HepG2 (cell line): Measurements from ENCODE around the gene STAT6. TPM values are rescaled to one million over a fixed set of nuclear protein-coding genes. Genes with fewer than 3 reads are reported as not detected.
A peak's percentile ranks its signal among the peaks of the same experiment; 100 is the strongest.

ENCODE experiments used
- FOXC1 ChIP-seq: sonication (generic); formaldehyde crosslinking; IDR thresholded peaks from 2 replicates; pipeline ENCODE4 v1.8.0; 2022; ENCODE audit warnings: mild to moderate bottlenecking, missing genetic modification reagents, borderline replicate concordance
- HDAC1 ChIP-seq: sonication (generic); formaldehyde crosslinking; IDR thresholded peaks from 2 replicates; pipeline ENCODE4 v1.5.1; 2020; ENCODE audit warnings: mild to moderate bottlenecking, missing genetic modification reagents
- HNRNPK ChIP-seq: fragments of 200-400 bp; formaldehyde crosslinking; IDR thresholded peaks from 2 replicates; pipeline ENCODE4 v1.6.1; 2018; ENCODE audit warnings: low read length, low read depth, moderate library complexity, mild to moderate bottlenecking; ENCODE audit not compliant: poor library complexity, severe bottlenecking
- MEF2D ChIP-seq: sonication (generic); formaldehyde crosslinking; IDR thresholded peaks from 2 replicates; pipeline ENCODE4 v1.5.1; 2020; ENCODE audit warnings: mild to moderate bottlenecking, missing genetic modification reagents
- MIER2 ChIP-seq: IDR thresholded peaks from 2 replicates; pipeline ENCODE4 v1.6.1; 2016; ENCODE audit warnings: missing biosample characterization, missing genetic modification reagents
- MXI1 ChIP-seq: IDR thresholded peaks from 3 replicates; pipeline ENCODE4 v1.6.1; 2012; ENCODE audit warnings: low read depth, low read length, inconsistent platforms, borderline replicate concordance
- NONO ChIP-seq, 2 experiments: fragments of 450-650 bp in 1 of 2; sonication (generic) in 1 of 2; formaldehyde crosslinking in 1 of 2; IDR thresholded peaks in 1 of 2; conservative IDR thresholded peaks in 1 of 2; 2 replicates each; pipeline versions ENCODE4 v1.6.1 to v1.8.0; 2017 to 2022; ENCODE audit warnings: mild to moderate bottlenecking in 1 of 2, missing genetic modification reagents in 1 of 2, moderate library complexity in 1 of 2
- PCBP1 ChIP-seq: fragments of 200-400 bp; formaldehyde crosslinking; IDR thresholded peaks from 2 replicates; pipeline ENCODE4 v1.6.1; 2017; ENCODE audit warnings: mild to moderate bottlenecking, low read depth, low read length, borderline replicate concordance
- SOX13 ChIP-seq, 3 experiments: fragments of 450-650 bp in 1 of 3; sonication (generic) in 1 of 3; formaldehyde crosslinking in 1 of 3; IDR thresholded peaks in 2 of 3; conservative IDR thresholded peaks in 1 of 3; 2 replicates each; pipeline versions ENCODE4 v1.5.0 to v1.6.1; 2016 to 2020; ENCODE audit warnings: antibody characterized with exemption in 1 of 3, mild to moderate bottlenecking in 1 of 3, missing compliant biosample characterization in 1 of 3, missing genetic modification reagents in 1 of 3, moderate library complexity in 1 of 3
- ZMYM3 ChIP-seq: sonication (generic); formaldehyde crosslinking; IDR thresholded peaks from 2 replicates; pipeline ENCODE4 v1.5.1; 2020; ENCODE audit warnings: mild to moderate bottlenecking, missing genetic modification reagents
- ZNF724P ChIP-seq: sonication (generic); formaldehyde crosslinking; IDR thresholded peaks from 2 replicates; pipeline ENCODE4 v1.8.0; 2022; ENCODE audit warnings: missing genetic modification reagents, borderline replicate concordance
- ZSCAN20 ChIP-seq: sonication (generic); formaldehyde crosslinking; IDR thresholded peaks from 2 replicates; pipeline ENCODE4 v1.4.0; 2020; ENCODE audit warnings: missing genetic modification reagents, mild to moderate bottlenecking, borderline replicate concordance
- ZSCAN9 ChIP-seq: IDR thresholded peaks from 2 replicates; pipeline ENCODE4 v1.6.1; 2016; ENCODE audit warnings: borderline replicate concordance
- polyA plus RNA-seq, 8 experiments: library from polyadenylated mRNA; depleted of rRNA in 3 of 8; stranded (reverse) in 7 of 8; unstranded in 1 of 8; fragments of >200 nt; fragmentation: Illumina TruSeq in 4 of 8; extraction: Trizol in 4 of 8; gene quantifications; 2 replicates each; pipeline versions ENCODE4 v1.2.1 to v1.2.3, GENCODE V29; 2011 to 2016; ENCODE audit warnings: low read depth in 4 of 8, missing spikeins in 1 of 8, mixed read lengths in 1 of 8; ENCODE audit not compliant: insufficient read depth in 1 of 8
- total RNA-seq, 5 experiments: library from RNA; depleted of rRNA; stranded (reverse); fragments of >200 nt; fragmentation: Illumina TruSeq; extraction: Trizol; gene quantifications; 2 replicates each; pipeline ENCODE4 v1.2.3, GENCODE V29; 2016; ENCODE audit warnings: low read depth in 1 of 5
- TF ChIP-seq, protein P1 (sequence below): sonication (generic); formaldehyde crosslinking; IDR thresholded peaks from 2 replicates; pipeline ENCODE4 v1.4.0; 2020; ENCODE audit warnings: mild to moderate bottlenecking, missing genetic modification reagents
- TF ChIP-seq, protein P2 (sequence below): sonication (generic); formaldehyde crosslinking; IDR thresholded peaks from 2 replicates; pipeline ENCODE4 v1.4.0; 2020; ENCODE audit warnings: mild to moderate bottlenecking, missing genetic modification reagents
- TF ChIP-seq, protein P3 (sequence below): sonication (generic); formaldehyde crosslinking; conservative IDR thresholded peaks from 2 replicates; pipeline ENCODE4 v1.8.1; 2023; ENCODE audit warnings: missing genetic modification reagents

STAT6 gene
- total and polyA plus RNA-seq, 2 of the 13 experiments (the other 11 are each of a cell fraction or from before 2014, with no cell fraction given), result 28.0 to 62.2 TPM

DNA sequence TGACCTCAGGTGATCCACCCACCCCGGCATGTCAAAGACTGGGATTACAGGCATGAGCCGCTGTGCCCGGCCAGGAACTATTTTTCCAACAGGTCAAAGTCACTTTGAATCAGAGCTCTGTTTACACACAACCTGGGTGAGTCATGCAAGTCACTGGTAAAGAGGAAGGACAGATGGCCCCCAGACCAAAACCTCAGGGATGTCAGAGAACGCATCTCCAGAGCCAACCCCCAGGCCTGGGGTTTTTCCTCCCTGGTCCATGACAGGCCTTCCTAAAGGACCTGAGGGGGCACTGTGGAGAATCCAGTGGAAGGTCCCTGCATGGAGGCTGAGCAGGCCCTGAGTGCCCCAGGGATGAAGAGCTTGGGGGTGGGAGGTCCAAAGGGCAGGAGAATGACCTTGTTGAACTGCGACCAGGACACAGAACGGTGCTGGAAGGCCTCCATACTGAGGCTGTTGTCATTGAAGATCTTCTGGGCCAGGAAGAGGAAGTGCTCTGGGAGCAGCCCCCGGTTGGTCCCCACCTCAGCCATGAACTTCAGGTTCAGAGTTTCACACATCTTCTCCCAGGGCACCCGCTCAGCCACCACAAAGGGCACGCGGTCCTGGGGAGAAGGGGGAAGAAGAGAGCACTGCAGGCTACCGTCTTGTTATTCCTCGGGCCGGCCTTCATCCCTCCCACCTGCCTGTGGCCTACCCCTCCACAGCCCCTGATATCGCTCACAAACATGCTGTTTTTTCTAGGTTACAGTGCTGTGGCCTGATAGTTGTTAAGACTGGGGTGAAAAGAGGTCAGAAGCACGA lies 9.1 kb downstream of the STAT6 start (continued):
- TF ChIP-seq, protein P1, sequence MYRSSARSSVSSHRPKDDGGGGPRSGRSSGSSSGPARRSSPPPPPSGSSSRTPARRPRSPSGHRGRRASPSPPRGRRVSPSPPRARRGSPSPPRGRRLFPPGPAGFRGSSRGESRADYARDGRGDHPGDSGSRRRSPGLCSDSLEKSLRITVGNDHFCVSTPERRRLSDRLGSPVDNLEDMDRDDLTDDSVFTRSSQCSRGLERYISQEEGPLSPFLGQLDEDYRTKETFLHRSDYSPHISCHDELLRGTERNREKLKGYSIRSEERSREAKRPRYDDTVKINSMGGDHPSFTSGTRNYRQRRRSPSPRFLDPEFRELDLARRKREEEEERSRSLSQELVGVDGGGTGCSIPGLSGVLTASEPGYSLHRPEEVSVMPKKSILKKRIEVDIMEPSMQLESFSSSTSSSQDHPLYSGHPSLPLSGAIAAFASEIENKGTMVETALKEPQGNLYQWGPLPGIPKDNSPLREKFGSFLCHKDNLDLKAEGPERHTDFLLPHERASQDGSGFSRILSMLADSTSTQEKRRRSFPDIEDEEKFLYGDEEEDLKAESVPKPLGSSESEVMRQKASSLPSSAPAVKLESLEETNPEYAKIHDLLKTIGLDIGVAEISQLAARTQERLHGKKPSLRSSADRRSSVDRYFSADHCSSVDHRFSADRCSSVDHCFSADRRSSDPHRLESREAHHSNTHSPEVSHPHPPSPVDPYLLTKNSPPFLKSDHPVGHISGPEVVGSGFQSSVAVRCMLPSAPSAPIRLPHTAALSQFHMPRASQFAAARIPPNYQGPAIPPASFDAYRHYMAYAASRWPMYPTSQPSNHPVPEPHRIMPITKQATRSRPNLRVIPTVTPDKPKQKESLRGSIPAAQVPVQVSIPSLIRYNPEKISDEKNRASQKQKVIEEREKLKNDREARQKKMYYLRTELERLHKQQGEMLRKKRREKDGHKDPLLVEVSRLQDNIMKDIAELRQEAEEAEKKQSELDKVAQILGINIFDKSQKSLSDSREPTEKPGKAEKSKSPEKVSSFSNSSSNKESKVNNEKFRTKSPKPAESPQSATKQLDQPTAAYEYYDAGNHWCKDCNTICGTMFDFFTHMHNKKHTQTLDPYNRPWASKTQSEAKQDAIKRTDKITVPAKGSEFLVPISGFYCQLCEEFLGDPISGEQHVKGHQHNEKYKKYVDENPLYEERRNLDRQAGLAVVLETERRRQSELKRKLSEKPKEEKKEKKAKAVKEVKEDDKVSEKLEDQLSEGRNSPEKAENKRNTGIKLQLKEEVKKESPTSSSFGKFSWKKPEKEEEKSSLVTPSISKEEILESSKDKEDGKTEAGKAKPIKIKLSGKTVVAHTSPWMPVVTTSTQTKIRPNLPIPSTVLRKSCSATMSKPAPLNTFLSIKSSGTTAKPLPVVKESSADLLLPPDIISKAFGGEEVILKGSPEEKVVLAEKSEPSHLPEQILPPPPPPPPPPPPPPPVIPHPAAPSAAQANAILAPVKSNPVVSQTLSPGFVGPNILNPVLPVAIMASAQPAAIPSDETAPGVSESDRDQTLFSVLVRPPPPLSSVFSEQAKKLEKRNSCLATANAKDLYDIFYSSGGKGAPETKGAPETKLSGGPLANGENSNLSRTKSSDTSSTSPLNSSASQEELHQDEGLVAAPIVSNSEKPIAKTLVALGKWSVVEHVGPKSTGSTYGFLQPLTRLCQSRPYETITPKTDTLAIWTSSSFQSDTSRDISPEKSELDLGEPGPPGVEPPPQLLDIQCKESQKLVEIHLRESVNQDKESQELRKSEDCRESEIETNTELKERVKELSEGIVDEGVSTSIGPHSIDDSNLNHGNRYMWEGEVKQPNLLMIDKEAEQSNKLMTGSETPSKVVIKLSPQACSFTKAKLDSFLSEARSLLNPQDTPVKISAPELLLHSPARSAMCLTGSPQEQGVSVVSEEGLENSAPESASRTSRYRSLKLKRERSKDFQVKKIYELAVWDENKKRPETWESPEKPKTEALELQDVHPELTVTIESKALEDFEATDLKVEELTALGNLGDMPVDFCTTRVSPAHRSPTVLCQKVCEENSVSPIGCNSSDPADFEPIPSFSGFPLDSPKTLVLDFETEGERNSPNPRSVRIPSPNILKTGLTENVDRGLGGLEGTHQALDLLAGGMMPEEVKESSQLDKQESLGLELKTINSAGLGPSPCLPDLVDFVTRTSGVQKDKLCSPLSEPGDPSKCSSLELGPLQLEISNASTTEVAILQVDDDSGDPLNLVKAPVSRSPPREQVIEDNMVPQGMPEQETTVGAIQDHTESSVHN, result peak; percentile 4; the same call in 1 of the 2 replicates
- TF ChIP-seq FOXC1 (CRISPR knock-in tag) (peak; percentile 68; the same call in 1 of the 2 replicates), SOX13 (IDR thresholded peaks at IDR 0.05) (no peak), SOX13 (CRISPR knock-in tag; conservative IDR thresholded peaks at IDR 0.05 in 1 of 2, IDR thresholded peaks at IDR 0.05 in 1 of 2) (peak in 1 of 2 experiments; percentile 63; a peak in 2 of 4 replicates), ZSCAN9 (0 out of 2 replicates have a peak, but pooled peaks have one; percentile 18), MIER2 (CRISPR knock-in tag) (0 out of 2 replicates have a peak, but pooled peaks have one; percentile 42), NONO (IDR thresholded peaks at IDR 0.05) (no peak), NONO (CRISPR knock-in tag; conservative IDR thresholded peaks at IDR 0.05) (peak; percentile 45), HNRNPK (no peak), ZSCAN20 (0 out of 2 replicates have a peak, but pooled peaks have one; percentile 13), ZMYM3 (peak; percentile 79), MXI1 (peak; percentile 58; the same call in 1 of the 3 replicates), HDAC1 (peak; percentile 67; the same call in 1 of the 2 replicates), MEF2D (CRISPR knock-in tag) (peak; percentile 85; the same call in 1 of the 2 replicates), ZNF724P (CRISPR knock-in tag) (peak; percentile 57; the same call in 1 of the 2 replicates), PCBP1 (no peak)
- TF ChIP-seq, protein P2, sequence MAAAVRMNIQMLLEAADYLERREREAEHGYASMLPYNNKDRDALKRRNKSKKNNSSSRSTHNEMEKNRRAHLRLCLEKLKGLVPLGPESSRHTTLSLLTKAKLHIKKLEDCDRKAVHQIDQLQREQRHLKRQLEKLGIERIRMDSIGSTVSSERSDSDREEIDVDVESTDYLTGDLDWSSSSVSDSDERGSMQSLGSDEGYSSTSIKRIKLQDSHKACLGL, result peak; percentile 60; the same call in 1 of the 2 replicates
- TF ChIP-seq, protein P3, sequence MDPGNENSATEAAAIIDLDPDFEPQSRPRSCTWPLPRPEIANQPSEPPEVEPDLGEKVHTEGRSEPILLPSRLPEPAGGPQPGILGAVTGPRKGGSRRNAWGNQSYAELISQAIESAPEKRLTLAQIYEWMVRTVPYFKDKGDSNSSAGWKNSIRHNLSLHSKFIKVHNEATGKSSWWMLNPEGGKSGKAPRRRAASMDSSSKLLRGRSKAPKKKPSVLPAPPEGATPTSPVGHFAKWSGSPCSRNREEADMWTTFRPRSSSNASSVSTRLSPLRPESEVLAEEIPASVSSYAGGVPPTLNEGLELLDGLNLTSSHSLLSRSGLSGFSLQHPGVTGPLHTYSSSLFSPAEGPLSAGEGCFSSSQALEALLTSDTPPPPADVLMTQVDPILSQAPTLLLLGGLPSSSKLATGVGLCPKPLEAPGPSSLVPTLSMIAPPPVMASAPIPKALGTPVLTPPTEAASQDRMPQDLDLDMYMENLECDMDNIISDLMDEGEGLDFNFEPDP (CRISPR knock-in tag), result 0 out of 2 replicates have a peak, but pooled peaks have one; percentile 35
